Mesenchymal stem cell (in vitro differentiated cells and primary cell): ENCODE measurements around the gene GALNT12.

Experiments used
- DNase-seq: peaks from one replicate; pipeline ENCODE4 v3.0.0-alpha.2; 2013
- H2AFZ ChIP-seq: one replicate; pipeline ENCODE4 v1.6.1; 2013; ENCODE audit warnings: low read depth, mild to moderate bottlenecking, control low read depth, inconsistent platforms, low read length, moderate library complexity
- H2AK5ac ChIP-seq: 2 replicates; pipeline ENCODE4 v1.6.1; 2013; ENCODE audit warnings: low read length, moderate library complexity, mild to moderate bottlenecking, inconsistent platforms; ENCODE audit not compliant: severe bottlenecking
- H2BK120ac ChIP-seq: one replicate; pipeline ENCODE4 v1.6.1; 2013; ENCODE audit warnings: low read depth, mild to moderate bottlenecking, inconsistent platforms, low read length, moderate library complexity
- H2BK12ac ChIP-seq, 2 experiments: one replicate each; pipeline ENCODE4 v1.6.1; 2013; ENCODE audit warnings: inconsistent platforms in 2 of 2, low read length in 2 of 2, mild to moderate bottlenecking in 2 of 2, moderate library complexity in 2 of 2, control low read depth in 1 of 2
- H2BK15ac ChIP-seq: one replicate; pipeline ENCODE4 v1.6.1; 2013; ENCODE audit warnings: mild to moderate bottlenecking, low read depth, inconsistent platforms; ENCODE audit not compliant: poor library complexity, severe bottlenecking
- H2BK5ac ChIP-seq: 2 replicates; pipeline ENCODE4 v1.6.1; 2013; ENCODE audit warnings: low read depth, mild to moderate bottlenecking, low read length, control low read depth, inconsistent platforms; ENCODE audit not compliant: poor library complexity, severe bottlenecking
- H3K14ac ChIP-seq, 2 experiments: one replicate each; pipeline ENCODE4 v1.6.1; 2013; ENCODE audit warnings: inconsistent platforms in 2 of 2, low read length in 2 of 2, control low read depth in 1 of 2, mild to moderate bottlenecking in 1 of 2, moderate library complexity in 1 of 2
- H3K18ac ChIP-seq, 2 experiments: one replicate each; pipeline ENCODE4 v1.6.1; 2013; ENCODE audit warnings: inconsistent platforms in 2 of 2, low read length in 2 of 2, control low read depth in 1 of 2, low read depth in 1 of 2, mild to moderate bottlenecking in 1 of 2
- H3K23ac ChIP-seq, 2 experiments: one replicate each; pipeline ENCODE4 v1.6.1; 2013; ENCODE audit warnings: inconsistent platforms in 2 of 2, low read length in 2 of 2, mild to moderate bottlenecking in 2 of 2, moderate library complexity in 2 of 2, control low read depth in 1 of 2
- H3K27ac ChIP-seq: 2 replicates; pipeline ENCODE4 v1.5.1; 2013; ENCODE audit warnings: mild to moderate bottlenecking, moderate library complexity, low read length, control low read depth, inconsistent platforms; ENCODE audit not compliant: poor library complexity, severe bottlenecking
- H3K27me3 ChIP-seq, 2 experiments: 2 replicates each; pipeline versions ENCODE4 v1.6.1 to v1.7.0; 2013; ENCODE audit warnings: low read length in 2 of 2, mild to moderate bottlenecking in 2 of 2, moderate library complexity in 2 of 2, control low read depth in 1 of 2, inconsistent platforms in 1 of 2; ENCODE audit not compliant: control insufficient read depth in 1 of 2, insufficient read depth in 1 of 2
- H3K36me3 ChIP-seq, 2 experiments: 2 replicates each; pipeline versions ENCODE4 v1.6.1 to v1.7.0; 2013; ENCODE audit warnings: low read length in 2 of 2, control low read depth in 1 of 2, inconsistent platforms in 1 of 2, low read depth in 1 of 2, mild to moderate bottlenecking in 1 of 2; ENCODE audit not compliant: insufficient read depth in 2 of 2, control insufficient read depth in 1 of 2
- H3K4ac ChIP-seq, 2 experiments: one replicate each; pipeline ENCODE4 v1.6.1; 2013; ENCODE audit warnings: inconsistent platforms in 2 of 2, low read length in 2 of 2, mild to moderate bottlenecking in 2 of 2, moderate library complexity in 2 of 2, control low read depth in 1 of 2, low read depth in 1 of 2
- H3K4me1 ChIP-seq: 2 replicates; pipeline ENCODE4 v1.6.1; 2013; ENCODE audit warnings: low read depth, low read length, control low read depth; ENCODE audit not compliant: control insufficient read depth, insufficient read depth
- H3K4me2 ChIP-seq: 2 replicates; pipeline ENCODE4 v1.6.1; 2013; ENCODE audit warnings: low read length, mild to moderate bottlenecking, inconsistent platforms; ENCODE audit not compliant: poor library complexity, severe bottlenecking
- H3K4me3 ChIP-seq, 2 experiments: 2 replicates each; pipeline versions ENCODE4 v1.5.1 to v1.7.0; 2013; ENCODE audit warnings: low read length in 2 of 2, mild to moderate bottlenecking in 2 of 2, control low read depth in 1 of 2, low read depth in 1 of 2; ENCODE audit not compliant: insufficient read depth in 1 of 2
- H3K79me1 ChIP-seq: replicated peaks from 2 replicates; pipeline ENCODE4 v1.6.1; 2013; ENCODE audit warnings: mild to moderate bottlenecking, control low read depth, low read length, inconsistent platforms; ENCODE audit not compliant: poor library complexity, severe bottlenecking
- H3K9ac ChIP-seq: 2 replicates; pipeline ENCODE4 v1.7.0; 2013; ENCODE audit warnings: mild to moderate bottlenecking, low read length, moderate library complexity
- H3K9me3 ChIP-seq: 2 replicates; pipeline ENCODE4 v1.7.0; 2013; ENCODE audit warnings: mild to moderate bottlenecking, low read length; ENCODE audit not compliant: control insufficient read depth
- H4K8ac ChIP-seq: one replicate; pipeline ENCODE4 v1.6.1; 2013; ENCODE audit warnings: inconsistent platforms, mild to moderate bottlenecking, low read length, moderate library complexity
- H4K91ac ChIP-seq: one replicate; pipeline ENCODE4 v1.6.1; 2013; ENCODE audit warnings: mild to moderate bottlenecking, low read length, inconsistent platforms
- WGBS: methylation state at CpG from one replicate; pipeline ENCODE4 v1.1.7; 2013; ENCODE audit warnings: mixed read lengths; 5-methylcytosine and 5-hydroxymethylcytosine counted together

The GALNT12 gene

DNA sequence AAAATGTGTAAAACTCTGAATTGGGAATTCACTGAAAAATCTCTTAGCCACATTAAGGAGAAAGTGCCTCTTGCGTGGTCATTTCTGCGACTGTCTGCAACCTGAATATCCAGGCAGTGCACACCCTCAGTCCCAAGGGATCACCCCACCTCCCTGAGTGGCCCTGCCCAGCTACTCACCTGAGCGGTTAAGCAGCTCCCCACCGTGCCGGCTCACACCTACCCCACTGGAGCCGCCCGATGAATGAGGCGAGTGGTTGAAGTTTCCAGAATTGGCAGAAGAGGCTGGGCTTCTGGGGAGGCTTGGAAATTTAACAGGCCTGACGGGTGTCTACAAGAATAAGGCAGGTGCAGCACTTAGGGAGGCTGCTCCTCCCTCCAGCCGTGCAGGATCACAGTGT, 36.8 kb upstream of the GALNT12 start:
- H4K91ac ChIP-seq = no peak overlapping the region
- H2BK15ac ChIP-seq = no peak overlapping the region
- no peak overlapping the region for H2AFZ ChIP-seq
- H3K9me3 ChIP-seq = no peaks in the 10 kb centered on the region
- no peak overlapping the region for H2BK120ac ChIP-seq
- no peak overlapping the region for H4K8ac ChIP-seq
- H3K36me3 ChIP-seq = peaks cover 55 to 89% of the 10 kb centered on the region in 2 experiments
- H3K27me3 ChIP-seq = no peaks in the 10 kb centered on the region
- no peak overlapping the region for H3K4me3 ChIP-seq
- WGBS = 98% methylated on average over 10 of the region's 10 CpGs
- no peak for DNase-seq
- H3K4me2 ChIP-seq = no peak overlapping the region
- no peak overlapping the region for H3K9ac ChIP-seq
- H3K4ac ChIP-seq = no peak overlapping the region
- no peak overlapping the region for H3K23ac ChIP-seq
- H3K4me1 ChIP-seq = no peaks in the 10 kb centered on the region
- no peaks in the 10 kb centered on the region for H3K79me1 ChIP-seq
- H2AK5ac ChIP-seq = no peak overlapping the region
- H3K18ac ChIP-seq = no peak overlapping the region
- no peak overlapping the region for H2BK5ac ChIP-seq
- H2BK12ac ChIP-seq = no peak overlapping the region
- H3K27ac ChIP-seq = no peak overlapping the region
- H3K14ac ChIP-seq = no peak overlapping the region

DNA sequence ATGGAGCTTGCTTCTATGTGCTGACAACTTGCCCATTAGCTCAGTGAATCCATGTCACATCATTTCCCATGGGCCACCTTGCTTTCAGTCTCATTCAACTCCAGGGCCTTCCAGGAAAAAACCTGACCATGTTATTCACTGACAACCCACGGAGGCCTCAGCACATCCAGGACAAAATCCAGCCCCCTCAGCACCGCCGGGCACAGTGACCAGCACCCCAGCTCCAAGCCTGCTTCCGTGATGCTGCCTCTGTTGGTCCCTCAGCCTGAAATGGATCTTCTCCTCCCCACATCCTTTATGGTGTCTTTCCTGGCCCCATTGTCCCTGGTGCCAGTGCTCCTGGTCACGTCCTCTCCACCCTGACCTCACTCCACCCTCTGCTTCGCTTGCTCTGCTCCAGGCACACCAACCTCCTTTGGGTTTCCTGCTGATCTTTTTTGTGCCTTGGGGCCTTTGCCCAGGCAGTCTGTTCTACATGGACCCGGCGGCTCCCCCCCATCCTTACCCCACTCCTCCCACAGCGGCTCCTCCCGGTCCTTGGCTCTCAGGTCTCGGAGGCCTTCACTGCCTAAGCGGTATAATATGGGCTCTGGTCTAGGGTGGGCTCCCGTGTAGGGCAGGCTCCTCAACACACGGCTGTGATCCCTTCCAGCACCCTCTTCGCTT, 36.1 kb upstream of the GALNT12 start:
- Histone ChIP-seq H3K4me1 (no peaks in the 10 kb centered on the region), H3K27me3 (no peaks in the 10 kb centered on the region), H3K79me1 (no peaks in the 10 kb centered on the region), H2BK15ac (no peak overlapping the region), H4K8ac (no peak overlapping the region), H2AFZ (no peak overlapping the region), H3K9ac (no peak overlapping the region), H3K9me3 (no peaks in the 10 kb centered on the region), H2AK5ac (no peak overlapping the region), H2BK5ac (no peak overlapping the region), H3K23ac (no peak overlapping the region), H3K27ac (no peak overlapping the region), H3K4me3 (no peak overlapping the region), H3K18ac (no peak overlapping the region), H2BK120ac (no peak overlapping the region), H3K4ac (no peak overlapping the region), H3K4me2 (no peak overlapping the region), H3K36me3 (peaks cover 55 to 85% of the 10 kb centered on the region in 2 experiments), H4K91ac (no peak overlapping the region), H2BK12ac (no peak overlapping the region), H3K14ac (no peak overlapping the region)
- 94% methylated on average over 15 of the region's 15 CpGs for WGBS
- DNase-seq = no peak

DNA sequence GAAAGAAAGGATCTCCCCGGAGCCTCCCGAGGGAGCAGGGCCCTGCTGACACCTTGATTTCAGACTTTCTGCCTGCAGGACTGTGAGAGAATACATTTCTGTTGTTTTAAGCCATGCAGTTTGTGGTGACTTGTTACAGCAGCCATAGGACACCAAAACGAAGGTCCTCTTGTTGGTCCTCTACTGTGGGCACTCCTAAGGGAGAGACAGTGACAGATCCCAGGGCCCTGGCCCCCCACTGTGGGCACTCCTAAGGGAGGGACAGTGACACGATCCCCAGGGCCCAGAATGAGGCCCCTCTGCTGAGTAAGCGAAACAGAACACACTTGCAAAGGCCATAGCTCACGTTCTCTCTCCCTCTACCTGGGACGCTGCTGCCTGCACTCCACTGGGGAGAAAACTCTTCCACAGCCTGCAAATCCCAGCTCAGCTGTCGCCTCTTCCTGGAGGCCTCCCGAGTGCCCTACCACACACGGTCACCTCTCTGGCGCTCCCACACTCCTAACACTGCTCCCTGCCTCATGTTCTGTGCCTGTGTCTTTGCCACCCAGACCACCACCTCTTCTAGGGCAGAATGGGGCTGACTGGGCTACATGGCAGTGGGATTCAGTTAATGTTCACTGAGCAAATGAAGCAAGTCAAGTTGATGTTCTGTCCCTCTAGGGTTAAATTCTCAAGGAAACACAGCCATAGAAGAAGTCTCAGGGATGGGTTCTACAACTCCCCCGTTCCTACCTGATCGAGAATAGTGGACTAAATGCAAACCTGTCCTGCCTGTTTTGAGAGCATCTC, 34.9 kb upstream of the GALNT12 start:
- Histone ChIP-seq H3K9ac (no peak overlapping the region), H2AK5ac (no peak overlapping the region), H3K4me3 (no peak overlapping the region), H2AFZ (no peak overlapping the region), H3K36me3 (peaks cover 48 to 86% of the 10 kb centered on the region in 2 experiments), H4K8ac (no peak overlapping the region), H3K4me2 (no peak overlapping the region), H3K14ac (no peak overlapping the region), H3K27ac (no peak overlapping the region), H3K27me3 (no peaks in the 10 kb centered on the region), H3K23ac (no peak overlapping the region), H2BK120ac (no peak overlapping the region), H2BK15ac (no peak overlapping the region), H3K4me1 (no peaks in the 10 kb centered on the region), H3K4ac (no peak overlapping the region), H4K91ac (no peak overlapping the region), H2BK12ac (no peak overlapping the region), H3K18ac (no peak overlapping the region), H3K9me3 (no peaks in the 10 kb centered on the region), H2BK5ac (no peak overlapping the region), H3K79me1 (no peaks in the 10 kb centered on the region)
- 92% methylated on average over 13 of the region's 13 CpGs for WGBS
- DNase-seq = no peak

DNA sequence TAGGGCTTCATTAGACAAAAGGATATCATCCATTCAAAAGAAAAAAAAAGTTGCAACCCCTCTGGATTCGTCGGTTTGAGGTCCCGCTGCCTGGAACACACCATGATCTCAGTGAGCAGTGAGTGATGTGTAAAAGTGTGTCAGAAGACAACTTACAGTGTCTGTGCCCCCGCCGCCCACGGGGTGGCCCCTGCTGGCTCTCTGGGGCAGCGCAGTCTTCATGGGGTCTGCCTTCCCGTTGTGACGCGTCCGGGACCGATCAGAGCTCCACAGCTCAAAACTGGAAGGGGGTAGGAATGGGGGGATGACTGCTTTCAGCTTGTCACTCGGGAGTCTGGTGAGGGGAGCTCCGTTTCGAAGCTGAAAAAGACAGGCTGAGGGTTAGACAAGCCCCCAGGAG, 33.7 kb upstream of the GALNT12 start:
- H3K9me3 ChIP-seq = no peaks in the 10 kb centered on the region
- no peak overlapping the region for H3K9ac ChIP-seq
- H3K36me3 ChIP-seq = peaks cover 41 to 87% of the 10 kb centered on the region in 2 experiments
- no peak overlapping the region for H2BK120ac ChIP-seq
- no peak overlapping the region for H3K27ac ChIP-seq
- H2BK15ac ChIP-seq = no peak overlapping the region
- no peak overlapping the region for H2BK12ac ChIP-seq
- H3K27me3 ChIP-seq = no peaks in the 10 kb centered on the region
- no peak overlapping the region for H3K18ac ChIP-seq
- no peaks in the 10 kb centered on the region for H3K79me1 ChIP-seq
- H3K4me2 ChIP-seq = no peak overlapping the region
- H4K8ac ChIP-seq = no peak overlapping the region
- H3K14ac ChIP-seq = no peak overlapping the region
- H2AFZ ChIP-seq = no peak overlapping the region
- DNase-seq = no peak
- H4K91ac ChIP-seq = no peak overlapping the region
- H3K4ac ChIP-seq = no peak overlapping the region
- H3K4me1 ChIP-seq = peaks cover 6% of the 10 kb centered on the region
- no peak overlapping the region for H2BK5ac ChIP-seq
- H2AK5ac ChIP-seq = no peak overlapping the region
- no peak overlapping the region for H3K23ac ChIP-seq
- 97% methylated on average over 15 of the region's 15 CpGs for WGBS
- no peak overlapping the region for H3K4me3 ChIP-seq
